Activated CD8-positive, alpha-beta memory T cell treated with anti-CD3 and anti-CD28 coated beads, Interleukin-2, amount 10 ng/mL, durations not matched to agents 7 days and 5 days (primary cell): ENCODE results near the gene PTPRG. TPM values are rescaled to one million over a fixed set of nuclear protein-coding genes. Genes with fewer than 3 reads are reported as not detected.

Experiments used
- ATAC-seq: fragments of 150-1000 bp; cut with Tn5 transposase; one replicate; pipeline ENCODE4 v1.10.0; 2021; ENCODE audit warnings: moderate library complexity
- CTCF ChIA-PET: fragments of 350-600 bp; sonication (Branson Sonifier 250); formaldehyde crosslinking; loops from one replicate; lab custom pipeline; 2021; ENCODE audit warnings: antibody characterized with exemption; lab: Charles Lee
- DNase-seq: peaks from one replicate; pipeline ENCODE4 v3.0.0-alpha.2; 2020
- H3K27ac Mint-ChIP-seq: one replicate; pipeline ENCODE4 v1.8.0; 2021; ENCODE audit warnings: mild to moderate bottlenecking, mixed read lengths
- H3K27me3 Mint-ChIP-seq: one replicate; pipeline ENCODE4 v1.8.0; 2021; ENCODE audit warnings: mixed read lengths
- H3K36me3 Mint-ChIP-seq: one replicate; pipeline ENCODE4 v1.8.0; 2021; ENCODE audit warnings: mild to moderate bottlenecking, mixed read lengths
- H3K4me1 Mint-ChIP-seq: one replicate; pipeline ENCODE4 v1.8.0; 2021; ENCODE audit warnings: mixed read lengths
- H3K4me3 Mint-ChIP-seq: one replicate; pipeline ENCODE4 v1.8.0; 2021; ENCODE audit warnings: mild to moderate bottlenecking, moderate library complexity, mixed read lengths
- H3K9me3 Mint-ChIP-seq: one replicate; pipeline ENCODE4 v1.8.0; 2022; ENCODE audit warnings: low read depth, mixed read lengths
- total RNA-seq, 2 experiments: library from RNA; stranded (reverse); gene quantifications; one replicate each; pipeline ENCODE4 v1.2.3, GENCODE V29; 2021

Gene PTPRG
- total RNA-seq, 2 experiments from 2014 or later, result 0.21 TPM; not detected in 1

DNA sequence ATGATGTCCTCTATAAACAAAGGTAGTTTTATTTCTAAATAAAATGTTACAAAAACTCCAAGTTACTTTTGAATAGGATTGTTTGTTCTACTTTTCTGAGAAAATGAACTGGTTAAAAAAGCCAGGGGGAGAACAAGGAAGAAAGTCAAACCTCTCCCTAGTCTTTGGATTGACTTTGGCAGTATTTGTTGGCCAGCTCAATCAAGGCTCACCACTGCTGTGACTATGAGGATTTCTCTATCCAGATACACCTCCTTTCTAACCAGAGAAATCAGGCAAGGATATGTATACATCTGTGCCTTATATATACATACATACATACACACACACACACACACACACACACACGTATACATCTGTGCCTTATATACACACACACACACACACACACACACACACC lies 704.2 kb downstream of the PTPRG start:
- Mint-ChIP-seq H3K9me3 (peaks cover 3% of the 10 kb centered on the region), H3K4me3 (no peak overlapping the region), H3K36me3 (no peaks in the 10 kb centered on the region), H3K27me3 (no peaks in the 10 kb centered on the region), H3K27ac (no peak overlapping the region), H3K4me1 (no peaks in the 10 kb centered on the region)
- CTCF ChIA-PET, result no interaction called here
- no peak for DNase-seq
- ATAC-seq, result no peak

- no peaks in the 10 kb centered on the region for H3K27me3 Mint-ChIP-seq
- no peaks in the 10 kb centered on the region for H3K36me3 Mint-ChIP-seq
- no peak overlapping the region for H3K4me3 Mint-ChIP-seq
- ATAC-seq, result no peak
- H3K9me3 Mint-ChIP-seq, result peaks cover 3% of the 10 kb centered on the region
- CTCF ChIA-PET, result no interaction called here
- H3K4me1 Mint-ChIP-seq, result no peaks in the 10 kb centered on the region
- no peak overlapping the region for H3K27ac Mint-ChIP-seq
- DNase-seq, result no peak
Measured at GRCh38 chr3:62266668-62267283, 705.4 kb downstream of the PTPRG start.

DNA sequence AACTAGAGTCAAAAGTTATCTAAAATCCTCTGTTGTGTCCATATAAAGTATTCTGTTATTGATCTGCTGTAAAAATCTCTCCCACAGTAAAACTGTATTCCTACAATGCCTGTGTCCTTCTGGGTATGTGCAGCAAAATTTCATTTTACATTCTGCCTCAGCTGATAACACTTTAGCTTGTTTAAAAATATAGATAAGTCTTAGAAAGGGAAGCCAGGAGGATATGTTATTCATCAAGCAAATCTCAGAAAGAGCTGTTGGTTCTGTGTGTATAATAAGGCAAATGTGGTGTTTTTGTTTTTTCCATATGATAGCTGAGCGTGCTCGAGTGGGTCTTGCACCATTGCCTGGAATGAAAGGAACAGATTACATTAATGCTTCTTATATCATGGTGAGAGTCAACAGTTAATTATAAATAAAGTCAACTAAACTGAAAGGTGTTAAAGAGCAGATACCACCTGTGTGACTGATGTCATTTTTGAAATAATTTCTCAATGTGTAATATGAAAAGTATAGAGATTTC lies 715.3 kb downstream of the PTPRG start:
- CTCF ChIA-PET, result no interaction called here
- Mint-ChIP-seq H3K4me1 (no peaks in the 10 kb centered on the region), H3K27me3 (no peaks in the 10 kb centered on the region), H3K36me3 (no peaks in the 10 kb centered on the region), H3K4me3 (no peak overlapping the region), H3K27ac (no peak overlapping the region), H3K9me3 (no peaks in the 10 kb centered on the region)
- ATAC-seq, result no peak
- no peak for DNase-seq

DNA sequence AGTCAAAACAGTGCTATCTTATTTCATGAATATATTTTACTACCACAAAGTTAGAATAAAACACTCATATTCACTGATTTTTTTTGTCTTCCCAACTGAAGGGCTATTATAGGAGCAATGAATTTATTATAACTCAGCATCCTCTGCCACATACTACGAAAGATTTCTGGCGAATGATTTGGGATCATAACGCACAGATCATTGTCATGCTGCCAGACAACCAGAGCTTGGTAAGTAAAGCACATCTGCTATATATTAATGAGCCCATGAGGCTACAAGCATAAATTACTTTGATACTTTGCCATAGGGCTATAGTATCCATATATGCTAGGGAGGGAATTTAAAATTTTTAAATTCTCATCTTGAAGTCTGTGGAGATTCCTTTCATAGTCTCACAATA lies 716.1 kb downstream of the PTPRG start:
- Mint-ChIP-seq H3K27ac (no peak overlapping the region), H3K9me3 (no peaks in the 10 kb centered on the region), H3K4me1 (no peaks in the 10 kb centered on the region), H3K36me3 (no peaks in the 10 kb centered on the region), H3K4me3 (no peak overlapping the region), H3K27me3 (no peaks in the 10 kb centered on the region)
- CTCF ChIA-PET, result no interaction called here
- ATAC-seq, result no peak
- no peak for DNase-seq

- CTCF ChIA-PET, result no interaction called here
- no peaks in the 10 kb centered on the region for H3K36me3 Mint-ChIP-seq
- no peaks in the 10 kb centered on the region for H3K9me3 Mint-ChIP-seq
- DNase-seq (no peak), ATAC-seq (no peak)
- no peak overlapping the region for H3K27ac Mint-ChIP-seq
- H3K4me1 Mint-ChIP-seq, result no peaks in the 10 kb centered on the region
- no peaks in the 10 kb centered on the region for H3K27me3 Mint-ChIP-seq
- no peak overlapping the region for H3K4me3 Mint-ChIP-seq
Measured at GRCh38 chr3:62277986-62278385, 716.6 kb downstream of the PTPRG start.

DNA sequence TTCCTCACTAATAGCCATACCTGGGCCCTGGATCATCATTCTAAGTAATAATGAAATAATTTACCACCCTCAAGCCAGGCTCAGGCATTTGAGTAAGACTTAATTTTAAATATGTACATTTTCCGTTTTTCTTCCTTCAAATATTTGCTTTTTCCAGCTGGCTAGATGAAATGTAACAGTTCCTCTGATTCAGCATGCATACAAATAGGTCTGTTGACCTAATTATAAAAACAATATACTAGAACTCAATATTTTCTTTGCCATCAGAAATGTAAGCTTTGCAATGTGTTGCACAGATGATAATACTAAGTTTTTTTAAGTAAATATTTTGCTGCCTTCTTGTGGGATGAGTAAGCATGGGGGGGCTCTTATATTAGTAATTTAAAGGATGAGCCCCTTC lies 720.4 kb downstream of the PTPRG start:
- H3K27me3 Mint-ChIP-seq, result no peaks in the 10 kb centered on the region
- H3K27ac Mint-ChIP-seq, result no peak overlapping the region
- CTCF ChIA-PET, result no interaction called here
- H3K9me3 Mint-ChIP-seq, result no peaks in the 10 kb centered on the region
- DNase-seq, result no peak
- H3K36me3 Mint-ChIP-seq, result no peaks in the 10 kb centered on the region
- no peak for ATAC-seq
- peaks cover 4% of the 10 kb centered on the region for H3K4me1 Mint-ChIP-seq
- no peak overlapping the region for H3K4me3 Mint-ChIP-seq

- CTCF ChIA-PET, result no interaction called here
- Mint-ChIP-seq H3K4me3 (no peak overlapping the region), H3K9me3 (no peaks in the 10 kb centered on the region), H3K27ac (no peak overlapping the region), H3K27me3 (no peaks in the 10 kb centered on the region), H3K4me1 (peaks cover 4% of the 10 kb centered on the region), H3K36me3 (no peaks in the 10 kb centered on the region)
- DNase-seq, result no peak
- ATAC-seq, result no peak
Measured at GRCh38 chr3:62284442-62284841, 723.1 kb downstream of the PTPRG start.

- Mint-ChIP-seq H3K4me1 (peaks cover 4% of the 10 kb centered on the region), H3K36me3 (no peaks in the 10 kb centered on the region), H3K9me3 (no peaks in the 10 kb centered on the region), H3K4me3 (no peak overlapping the region), H3K27ac (no peak overlapping the region), H3K27me3 (no peaks in the 10 kb centered on the region)
- ATAC-seq (no peak), DNase-seq (no peak)
- CTCF ChIA-PET, result no interaction called here
Measured at GRCh38 chr3:62287392-62287927, 726.1 kb downstream of the PTPRG start.

GRCh38 chr3:62289922-62290321 lies 728.6 kb downstream of the PTPRG start:
- no peaks in the 10 kb centered on the region for H3K4me1 Mint-ChIP-seq
- H3K4me3 Mint-ChIP-seq, result no peak overlapping the region
- no peaks in the 10 kb centered on the region for H3K27me3 Mint-ChIP-seq
- H3K36me3 Mint-ChIP-seq, result no peaks in the 10 kb centered on the region
- DNase-seq (no peak), ATAC-seq (no peak)
- no peaks in the 10 kb centered on the region for H3K9me3 Mint-ChIP-seq
- no peak overlapping the region for H3K27ac Mint-ChIP-seq
- CTCF ChIA-PET, result no interaction called here

GRCh38 chr3:62293051-62293780 lies 731.8 kb downstream of the PTPRG start:
- Mint-ChIP-seq H3K4me1 (no peaks in the 10 kb centered on the region), H3K36me3 (no peaks in the 10 kb centered on the region), H3K27ac (no peak overlapping the region), H3K9me3 (no peaks in the 10 kb centered on the region), H3K27me3 (no peaks in the 10 kb centered on the region), H3K4me3 (no peak overlapping the region)
- DNase-seq, result no peak
- ATAC-seq, result no peak
- CTCF ChIA-PET, result no interaction called here

DNA sequence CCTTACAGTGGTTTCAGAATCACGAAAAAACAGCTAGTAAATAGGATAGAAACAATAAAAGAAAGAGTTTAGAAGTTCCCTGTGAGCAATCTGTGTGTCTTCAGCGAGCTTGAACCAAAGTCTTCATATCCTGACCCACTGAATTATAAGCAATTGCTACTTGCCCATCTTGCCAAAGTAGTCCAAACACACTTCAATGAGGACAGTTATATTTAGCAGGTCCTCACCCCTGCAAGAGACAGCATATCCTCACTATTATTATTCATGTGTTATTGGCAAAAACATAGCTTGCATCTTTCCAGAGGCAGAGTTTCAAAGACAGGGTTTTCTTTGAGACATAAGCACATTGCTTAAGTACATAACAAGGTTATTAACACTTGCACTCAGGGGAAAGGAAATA lies 734.2 kb downstream of the PTPRG start:
- no peak for ATAC-seq
- no peak overlapping the region for H3K27ac Mint-ChIP-seq
- CTCF ChIA-PET, result no interaction called here
- no peaks in the 10 kb centered on the region for H3K9me3 Mint-ChIP-seq
- no peaks in the 10 kb centered on the region for H3K27me3 Mint-ChIP-seq
- no peak overlapping the region for H3K4me3 Mint-ChIP-seq
- no peak for DNase-seq
- no peaks in the 10 kb centered on the region for H3K36me3 Mint-ChIP-seq
- H3K4me1 Mint-ChIP-seq, result no peaks in the 10 kb centered on the region

GRCh38 chr3:62300617-62301016 lies 739.2 kb downstream of the PTPRG start:
- H3K27me3 Mint-ChIP-seq, result no peaks in the 10 kb centered on the region
- ATAC-seq (no peak), DNase-seq (no peak)
- H3K27ac Mint-ChIP-seq, result no peak overlapping the region
- CTCF ChIA-PET, result no interaction called here
- peaks cover 2% of the 10 kb centered on the region for H3K36me3 Mint-ChIP-seq
- peaks cover 9% of the 10 kb centered on the region for H3K9me3 Mint-ChIP-seq
- no peaks in the 10 kb centered on the region for H3K4me1 Mint-ChIP-seq
- no peak overlapping the region for H3K4me3 Mint-ChIP-seq

DNA sequence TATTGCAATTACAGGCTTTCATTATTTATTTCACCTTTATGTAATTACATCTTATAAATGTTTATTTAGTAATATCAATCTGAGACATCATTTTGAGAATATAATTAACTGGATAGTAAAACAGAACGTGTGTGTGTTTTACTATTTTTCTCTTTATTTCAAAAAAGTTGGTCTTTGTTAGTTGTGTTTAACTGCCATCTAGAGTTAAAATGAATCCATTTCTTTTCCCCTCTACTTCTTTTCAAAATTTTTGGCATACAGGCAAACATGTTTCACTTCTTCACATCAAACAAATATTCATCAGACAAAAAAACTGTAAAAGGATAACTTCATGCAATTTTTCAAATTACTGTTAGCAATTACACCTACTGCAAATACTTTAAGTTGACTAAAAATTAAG lies 750.8 kb downstream of the PTPRG start:
- Mint-ChIP-seq H3K36me3 (no peaks in the 10 kb centered on the region), H3K27ac (no peak overlapping the region), H3K4me3 (no peak overlapping the region), H3K9me3 (no peaks in the 10 kb centered on the region), H3K27me3 (no peaks in the 10 kb centered on the region), H3K4me1 (no peaks in the 10 kb centered on the region)
- DNase-seq, result no peak
- ATAC-seq, result no peak
- CTCF ChIA-PET, result no interaction called here

DNA sequence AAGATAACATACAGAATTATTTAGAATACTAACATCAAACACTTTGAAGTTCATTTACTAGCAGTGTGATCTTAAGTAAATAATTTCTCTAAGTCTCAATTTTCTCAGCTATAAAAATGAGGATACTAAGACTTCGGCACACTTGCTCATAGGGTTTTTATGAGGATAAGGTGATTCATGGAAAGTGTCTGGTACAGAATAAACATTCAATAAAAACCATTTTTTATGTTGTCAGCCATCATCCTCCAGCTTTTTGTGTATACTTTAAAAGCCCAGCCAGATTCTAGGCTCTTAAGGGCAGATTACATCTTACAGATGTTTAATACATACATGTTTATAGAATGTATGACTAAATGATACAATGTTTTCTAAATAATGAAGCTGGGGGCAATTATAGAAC lies 755.2 kb downstream of the PTPRG start:
- Mint-ChIP-seq H3K27me3 (peaks cover 9% of the 10 kb centered on the region), H3K9me3 (no peaks in the 10 kb centered on the region)

More for the DNA sequence above, 755.2 kb downstream of the PTPRG start:
- ATAC-seq, result no peak
- no peak overlapping the region for H3K27ac Mint-ChIP-seq
- H3K36me3 Mint-ChIP-seq, result peaks cover 11% of the 10 kb centered on the region
- no peak overlapping the region for H3K4me3 Mint-ChIP-seq
- DNase-seq, result no peak
- CTCF ChIA-PET, result no interaction called here
- H3K4me1 Mint-ChIP-seq, result peaks cover 9% of the 10 kb centered on the region
